GM12873 (cell line): ENCODE data around the gene SEC22C.

Source experiments
- TF ChIP-seq, protein P1 (sequence below): IDR thresholded peaks from 2 replicates; pipeline ENCODE4 v1.5.1; 2012; ENCODE audit warnings: low read depth, mild to moderate bottlenecking, moderate library complexity, low read length, control low read depth; ENCODE audit not compliant: insufficient read depth; ENCODE audit errors: missing control alignments

SEC22C gene

GRCh38 chr3:42519568-42519962 lies 62.2 kb downstream of the SEC22C start:
- TF ChIP-seq, protein P1, sequence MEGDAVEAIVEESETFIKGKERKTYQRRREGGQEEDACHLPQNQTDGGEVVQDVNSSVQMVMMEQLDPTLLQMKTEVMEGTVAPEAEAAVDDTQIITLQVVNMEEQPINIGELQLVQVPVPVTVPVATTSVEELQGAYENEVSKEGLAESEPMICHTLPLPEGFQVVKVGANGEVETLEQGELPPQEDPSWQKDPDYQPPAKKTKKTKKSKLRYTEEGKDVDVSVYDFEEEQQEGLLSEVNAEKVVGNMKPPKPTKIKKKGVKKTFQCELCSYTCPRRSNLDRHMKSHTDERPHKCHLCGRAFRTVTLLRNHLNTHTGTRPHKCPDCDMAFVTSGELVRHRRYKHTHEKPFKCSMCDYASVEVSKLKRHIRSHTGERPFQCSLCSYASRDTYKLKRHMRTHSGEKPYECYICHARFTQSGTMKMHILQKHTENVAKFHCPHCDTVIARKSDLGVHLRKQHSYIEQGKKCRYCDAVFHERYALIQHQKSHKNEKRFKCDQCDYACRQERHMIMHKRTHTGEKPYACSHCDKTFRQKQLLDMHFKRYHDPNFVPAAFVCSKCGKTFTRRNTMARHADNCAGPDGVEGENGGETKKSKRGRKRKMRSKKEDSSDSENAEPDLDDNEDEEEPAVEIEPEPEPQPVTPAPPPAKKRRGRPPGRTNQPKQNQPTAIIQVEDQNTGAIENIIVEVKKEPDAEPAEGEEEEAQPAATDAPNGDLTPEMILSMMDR = no peak

- TF ChIP-seq, protein P1 = peak; percentile 46
Observed at GRCh38 chr3:42518800-42519567, 62.8 kb downstream of the SEC22C start.

DNA sequence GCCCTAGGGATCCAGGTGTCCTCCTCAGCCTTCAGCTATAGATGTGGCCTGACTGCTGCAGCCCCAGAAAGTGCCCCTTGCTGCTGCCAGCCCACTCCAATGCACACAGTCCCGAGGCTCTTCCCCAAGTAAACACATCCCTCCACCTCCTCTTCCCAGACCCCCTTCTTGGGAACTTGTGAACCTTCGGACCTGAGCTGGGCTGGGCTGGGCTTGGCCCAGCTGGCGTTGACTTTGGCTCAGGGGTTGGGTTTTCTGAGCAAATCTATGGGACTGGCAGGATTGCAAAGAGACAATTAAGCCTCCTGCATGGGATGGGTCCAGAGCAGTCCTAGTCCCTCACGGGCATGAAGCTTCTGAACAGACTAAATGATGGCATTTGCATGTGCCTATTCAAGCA lies 64.7 kb downstream of the SEC22C start:
- TF ChIP-seq, protein P1 = no peak

DNA sequence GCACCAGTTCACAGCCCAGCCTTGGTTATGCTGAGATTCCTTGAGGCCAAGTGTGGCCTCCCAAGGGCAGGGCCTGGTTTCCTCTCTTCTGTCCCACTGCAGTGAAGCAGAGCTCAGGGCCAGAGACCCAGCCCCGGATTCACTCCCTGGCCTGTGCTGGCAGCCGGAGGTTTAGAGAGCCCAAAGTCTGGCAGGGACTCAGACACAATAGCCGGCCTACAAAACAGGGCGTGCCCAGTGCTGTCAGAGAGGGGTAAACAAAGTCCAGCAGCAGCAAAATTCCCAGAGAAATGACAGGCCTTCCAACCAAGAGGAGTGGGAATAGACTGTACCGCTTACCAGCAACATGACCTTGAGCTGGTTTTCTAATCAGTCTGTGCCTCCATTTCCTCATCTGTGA lies 65.3 kb downstream of the SEC22C start:
- TF ChIP-seq, protein P1 = no peak

- TF ChIP-seq, protein P1 = no peak
Observed at GRCh38 chr3:42515976-42516375, 65.8 kb downstream of the SEC22C start.

DNA sequence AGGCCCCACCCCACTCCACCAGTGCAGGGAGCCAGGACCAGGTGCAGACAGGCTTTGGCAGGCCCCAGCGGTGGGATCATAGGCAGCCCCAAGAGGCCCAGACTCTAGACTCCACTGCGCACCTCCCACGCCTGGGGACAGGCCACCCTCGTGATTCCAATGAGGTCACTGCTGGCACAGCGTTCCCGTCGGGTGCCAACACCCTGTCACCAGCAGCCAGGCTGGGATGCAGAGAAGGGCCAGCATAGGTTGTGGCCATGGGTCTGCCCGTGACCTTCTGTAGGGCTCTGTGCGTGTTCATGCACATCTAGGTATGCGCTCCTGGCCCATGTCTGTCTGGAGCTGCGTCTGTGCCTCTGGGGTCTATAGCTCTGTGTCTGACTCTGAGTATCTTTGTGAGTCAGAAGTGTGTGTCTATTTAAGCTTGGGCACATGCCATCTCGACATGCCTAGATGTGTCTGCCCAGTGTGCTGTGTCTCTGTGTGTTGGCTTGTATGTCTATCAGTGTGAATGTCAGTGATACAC lies 66.3 kb downstream of the SEC22C start:
- TF ChIP-seq, protein P1 = no peak

DNA sequence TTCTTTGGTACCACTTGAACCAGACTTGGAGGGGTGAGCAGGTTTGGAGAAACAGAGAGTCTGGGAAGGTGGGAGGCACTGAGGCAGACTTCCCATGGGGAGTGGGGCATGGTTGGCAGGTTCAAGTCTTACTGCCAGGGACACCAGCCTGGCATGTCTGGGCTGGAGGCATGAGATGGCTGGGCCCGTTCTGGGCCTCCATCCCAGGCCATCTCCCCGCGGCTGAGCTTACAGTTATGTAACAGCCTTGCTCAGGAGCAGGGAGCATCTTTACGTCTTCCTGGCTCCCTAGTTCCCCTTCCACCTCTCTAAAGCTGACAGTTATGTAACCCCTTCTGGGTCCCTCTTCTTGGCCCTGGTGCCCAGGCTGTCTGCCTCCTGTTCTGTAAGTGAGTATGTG lies 66.9 kb downstream of the SEC22C start:
- TF ChIP-seq, protein P1 = no peak
